GM12875 (cell line): Measurements from ENCODE around the gene RALGPS2.
"Not testable (repeated sequence)": the region's sequence is repeated elsewhere in the genome, so short reads cannot be mapped to it uniquely, and the experiment has no call there.

Source experiments
- H3K4me3 ChIP-seq: one replicate; pipeline ENCODE4 v1.5.1; 2011; ENCODE audit warnings: low read depth, low read length, control low read depth
- TF ChIP-seq, protein P1 (sequence below): IDR thresholded peaks from 2 replicates; pipeline ENCODE4 v1.5.1; 2011; ENCODE audit warnings: low read depth, mild to moderate bottlenecking, control low read depth, inconsistent platforms, low read length, moderate library complexity, borderline replicate concordance; ENCODE audit not compliant: insufficient read depth

The RALGPS2 gene

DNA sequence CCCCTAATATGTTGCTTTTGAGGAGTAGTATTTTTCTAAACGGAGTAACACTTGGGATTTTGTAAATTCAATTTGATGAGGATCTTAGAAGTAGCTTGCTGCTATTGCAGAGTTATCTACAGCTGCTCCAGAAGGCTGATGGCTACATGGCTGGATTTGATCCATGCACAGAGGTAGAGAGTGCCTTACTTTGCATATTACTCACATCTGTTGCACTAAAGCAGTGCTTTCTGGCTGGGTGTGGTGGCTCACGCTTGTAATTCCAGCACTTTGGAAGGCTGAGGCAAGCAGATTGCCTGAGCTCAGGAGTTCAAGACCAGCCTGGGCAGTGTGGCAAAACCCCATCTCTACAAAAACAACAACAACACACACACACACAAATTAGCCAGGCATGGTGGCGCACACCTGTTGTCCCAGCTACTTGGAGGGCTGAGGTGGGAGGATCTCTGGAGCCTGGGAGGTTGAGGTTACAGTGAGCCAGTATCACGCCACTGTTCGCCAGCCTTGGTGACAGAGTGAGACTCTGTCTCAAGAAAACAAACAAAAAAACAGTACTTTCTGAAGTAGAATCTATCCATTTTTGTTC is 24.6 kb downstream of the RALGPS2 start:
- TF ChIP-seq, protein P1, sequence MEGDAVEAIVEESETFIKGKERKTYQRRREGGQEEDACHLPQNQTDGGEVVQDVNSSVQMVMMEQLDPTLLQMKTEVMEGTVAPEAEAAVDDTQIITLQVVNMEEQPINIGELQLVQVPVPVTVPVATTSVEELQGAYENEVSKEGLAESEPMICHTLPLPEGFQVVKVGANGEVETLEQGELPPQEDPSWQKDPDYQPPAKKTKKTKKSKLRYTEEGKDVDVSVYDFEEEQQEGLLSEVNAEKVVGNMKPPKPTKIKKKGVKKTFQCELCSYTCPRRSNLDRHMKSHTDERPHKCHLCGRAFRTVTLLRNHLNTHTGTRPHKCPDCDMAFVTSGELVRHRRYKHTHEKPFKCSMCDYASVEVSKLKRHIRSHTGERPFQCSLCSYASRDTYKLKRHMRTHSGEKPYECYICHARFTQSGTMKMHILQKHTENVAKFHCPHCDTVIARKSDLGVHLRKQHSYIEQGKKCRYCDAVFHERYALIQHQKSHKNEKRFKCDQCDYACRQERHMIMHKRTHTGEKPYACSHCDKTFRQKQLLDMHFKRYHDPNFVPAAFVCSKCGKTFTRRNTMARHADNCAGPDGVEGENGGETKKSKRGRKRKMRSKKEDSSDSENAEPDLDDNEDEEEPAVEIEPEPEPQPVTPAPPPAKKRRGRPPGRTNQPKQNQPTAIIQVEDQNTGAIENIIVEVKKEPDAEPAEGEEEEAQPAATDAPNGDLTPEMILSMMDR = no peak
- no peak overlapping the region for H3K4me3 ChIP-seq

DNA sequence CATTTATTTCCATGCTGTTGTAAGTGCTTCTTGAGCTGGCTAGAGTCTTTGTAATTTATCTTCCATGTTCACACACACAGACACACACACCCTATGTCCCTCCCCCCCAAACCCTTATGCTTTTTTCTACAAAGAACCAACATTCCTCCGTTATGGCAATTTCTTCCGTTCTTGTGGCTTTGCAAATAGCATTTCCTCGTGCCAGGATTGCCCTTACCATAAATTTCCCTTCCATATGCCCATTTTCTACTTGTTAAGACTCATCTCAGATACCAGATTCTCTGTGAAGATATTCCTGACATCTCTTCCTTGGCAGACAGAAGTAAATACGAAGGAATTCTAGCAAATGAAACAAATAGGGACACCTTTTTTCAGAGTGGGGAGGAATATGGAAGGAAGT is 26.0 kb downstream of the RALGPS2 start:
- TF ChIP-seq, protein P1 = no peak
- no peak overlapping the region for H3K4me3 ChIP-seq

DNA sequence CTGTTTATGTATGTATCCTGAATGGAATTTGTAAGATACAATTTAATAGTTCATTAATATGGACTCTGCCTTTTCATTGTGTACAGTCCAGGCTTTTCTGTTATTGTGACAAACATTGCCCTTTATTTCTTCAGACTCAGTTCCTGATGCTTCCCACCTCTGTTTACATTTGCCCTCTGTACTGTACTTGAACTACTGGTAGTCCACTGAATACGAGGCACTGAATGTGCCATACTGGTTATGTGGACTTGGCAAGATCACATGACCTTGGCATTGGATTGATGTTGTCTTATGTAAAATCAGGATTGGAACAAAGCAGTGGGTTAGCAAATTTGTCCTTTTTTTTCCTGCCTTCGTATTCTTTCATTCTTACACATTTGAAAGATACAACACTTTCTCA is 27.8 kb downstream of the RALGPS2 start:
- TF ChIP-seq, protein P1 = no peak
- H3K4me3 ChIP-seq = no peak overlapping the region

DNA sequence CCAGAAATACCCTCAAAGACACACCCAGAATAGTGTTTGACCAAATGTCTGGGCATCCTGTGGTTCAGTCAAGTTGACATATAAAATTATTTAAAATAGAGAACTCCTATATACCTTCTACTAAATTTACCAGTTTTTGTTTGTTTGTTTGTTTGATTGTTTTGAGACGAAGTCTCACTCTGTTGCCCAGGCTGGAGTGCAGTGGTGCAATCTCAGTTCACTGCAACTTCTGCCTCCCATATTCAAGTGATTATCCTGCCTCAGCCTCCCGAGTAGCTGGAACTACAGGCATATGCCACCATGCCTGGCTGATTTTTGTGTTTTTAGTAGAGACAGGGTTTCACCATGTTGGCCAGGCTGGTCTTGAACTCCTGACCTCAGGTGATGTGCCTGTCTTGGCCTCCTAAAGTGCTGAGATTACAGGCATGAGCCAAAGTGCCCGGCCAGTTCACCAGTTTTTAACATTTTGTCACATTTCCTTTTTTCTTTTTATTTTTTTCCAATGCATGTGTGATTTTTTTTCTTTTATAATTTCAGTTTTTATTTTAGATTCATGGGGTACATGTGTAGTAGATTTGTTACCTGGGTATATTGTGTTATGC is 29.7 kb downstream of the RALGPS2 start:
- H3K4me3 ChIP-seq = not testable (repeated sequence)

DNA sequence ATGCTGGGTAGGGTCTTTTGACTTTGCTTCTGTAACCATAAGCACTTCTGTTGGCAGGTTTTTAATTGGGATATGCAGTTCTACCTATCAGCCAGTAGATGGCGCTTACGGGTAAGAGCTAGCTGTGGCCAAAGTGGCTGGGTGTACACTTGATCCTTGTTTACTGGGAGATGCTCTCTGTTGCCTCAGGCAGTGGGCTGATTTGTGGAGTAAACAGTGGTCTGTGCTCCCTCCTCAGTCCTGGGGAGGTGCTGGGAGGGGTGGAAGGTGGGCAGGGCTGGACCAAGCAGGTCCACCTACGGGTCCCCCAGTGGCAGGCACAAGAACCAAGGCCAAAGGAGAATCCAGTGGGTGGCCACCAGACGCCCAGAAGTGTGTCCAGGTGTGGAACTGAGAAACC is 43.4 kb downstream of the RALGPS2 start:
- no peak overlapping the region for H3K4me3 ChIP-seq
- TF ChIP-seq, protein P1 = peak; percentile 83

DNA sequence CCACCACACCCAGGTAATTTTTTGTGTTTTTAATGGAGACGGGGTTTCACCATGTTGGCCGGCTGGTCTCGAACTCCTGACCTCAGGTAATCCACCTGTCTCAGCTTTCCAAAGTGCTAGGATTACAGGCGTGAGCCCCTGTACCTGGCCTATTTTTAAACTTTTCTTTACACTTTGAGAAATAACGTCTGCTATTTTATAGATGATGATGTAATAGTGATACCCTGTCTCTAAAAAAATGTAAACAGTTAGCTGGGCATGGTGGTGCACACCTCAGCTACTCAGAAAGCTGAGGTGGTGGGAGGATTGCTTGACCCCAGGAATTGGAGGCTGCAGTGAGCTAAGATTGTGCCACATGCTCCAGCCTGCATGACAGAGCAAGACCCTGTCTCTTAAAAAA is 47.9 kb downstream of the RALGPS2 start:
- no peak overlapping the region for H3K4me3 ChIP-seq
- TF ChIP-seq, protein P1 = no peak

DNA sequence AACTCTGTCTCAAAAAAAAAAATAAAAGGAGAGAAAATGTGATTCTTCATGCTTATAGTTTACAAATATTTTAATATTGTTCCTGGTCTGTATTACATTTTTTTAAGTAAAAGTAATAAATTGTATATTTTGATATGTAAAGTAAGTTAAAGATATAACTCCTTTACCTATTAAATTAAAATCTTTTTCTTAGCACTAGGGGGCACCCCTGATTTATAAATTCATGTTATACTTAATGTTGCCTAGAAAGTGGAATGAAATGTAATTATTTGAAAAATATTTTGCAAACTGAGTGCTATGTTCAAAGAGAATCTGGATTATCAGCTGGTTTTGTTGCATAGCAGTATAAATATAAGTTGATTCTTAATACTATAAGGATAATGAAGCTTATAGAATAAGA is 49.2 kb downstream of the RALGPS2 start:
- TF ChIP-seq, protein P1 = no peak
- H3K4me3 ChIP-seq = no peak overlapping the region

DNA sequence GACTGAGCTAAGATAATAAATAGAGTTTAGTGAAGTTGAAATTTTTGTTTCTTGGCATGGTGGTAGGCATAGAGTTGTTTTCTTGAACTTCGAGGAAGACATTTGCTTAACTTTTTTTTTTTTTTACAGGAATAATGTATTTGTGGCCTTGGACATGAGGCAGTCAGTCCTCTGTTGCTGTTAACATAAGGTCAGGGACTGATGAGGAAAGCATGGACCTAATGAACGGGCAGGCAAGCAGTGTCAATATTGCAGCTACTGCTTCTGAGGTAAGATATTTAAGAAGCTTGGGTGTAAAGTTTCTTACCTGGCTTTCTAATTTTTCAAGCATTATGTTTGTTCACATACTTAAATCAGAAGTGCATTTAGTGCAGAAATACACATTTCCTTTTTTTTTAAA is 51.5 kb downstream of the RALGPS2 start:
- TF ChIP-seq, protein P1 = no peak
- H3K4me3 ChIP-seq = no peak overlapping the region
